Peyer's patch (tissue), 4 donors: ENCODE measurements around the gene ASPDH. TPM values are rescaled to one million over a fixed set of nuclear protein-coding genes. Genes with fewer than 3 reads are reported as not detected.
A peak's percentile ranks its signal among the peaks of the same experiment; 100 is the strongest.

Experiments used
- DNase-seq, 3 donors: peaks; one replicate each; pipeline ENCODE4 v3.0.0-alpha.2; 2017 to 2019
- H3K27ac ChIP-seq, 4 donors: fragments of 200-600 bp; sonication (generic); one replicate each; pipeline ENCODE4 v1.5.1; 2016 to 2019
- H3K27me3 ChIP-seq, 2 donors: fragments of 200-600 bp; sonication (generic); one replicate each; pipeline ENCODE4 v1.5.1; 2019
- H3K36me3 ChIP-seq, 3 donors: fragments of 200-600 bp; sonication (generic); one replicate each; pipeline ENCODE4 v1.5.1; 2016 to 2019
- H3K4me1 ChIP-seq, 4 donors: fragments of 200-600 bp; sonication (generic); one replicate each; pipeline ENCODE4 v1.5.1; 2016 to 2019
- H3K4me3 ChIP-seq, 4 donors: fragments of 200-600 bp; sonication (generic); 1 replicate in 3 of 4; 2 replicates in 1 of 4; pipeline ENCODE4 v1.5.1; 2016 to 2019; ENCODE audit warnings: mild to moderate bottlenecking in 1 of 4
- H3K9me3 ChIP-seq, 4 donors: fragments of 200-600 bp; sonication (generic); one replicate each; pipeline ENCODE4 v1.5.1; 2016 to 2019; ENCODE audit warnings: mild to moderate bottlenecking in 1 of 4
- CTCF ChIP-seq, 6 experiments: fragments of 450-650 bp in 4 of 6; fragments of 200-600 bp in 2 of 6; sonication (generic) in 1 of 6; IDR thresholded peaks; one replicate each; pipeline ENCODE4 v1.5.1; 2017 to 2019; ENCODE audit warnings: antibody characterized with exemption in 6 of 6, mild to moderate bottlenecking in 3 of 6, moderate library complexity in 1 of 6
- POLR2A ChIP-seq, 2 donors: fragments of 450-650 bp; IDR thresholded peaks; one replicate each; pipeline ENCODE4 v1.5.1; 2017; ENCODE audit warnings: antibody characterized with exemption in 2 of 2, mild to moderate bottlenecking in 2 of 2, moderate library complexity in 2 of 2
- total RNA-seq, 4 donors: library from RNA; depleted of rRNA; stranded (reverse); fragments of >200 nt; gene quantifications; one replicate each; pipeline ENCODE4 v1.1.0, GENCODE V29; 2016

The ASPDH gene
- total RNA-seq, 4 donors from 2014 or later = 1.6 to 31.9 (median 4.5) TPM; not detected in 1

GRCh38 chr19:50500060-50500752 is 13.5 kb downstream of the ASPDH start:
- DNase-seq = peak in 1 of 3 donors; percentile 42
- Histone ChIP-seq H3K4me1 (no peaks in the 10 kb centered on the region), H3K27me3 (no peaks in the 10 kb centered on the region), H3K4me3 (no peak overlapping the region), H3K36me3 (no peaks in the 10 kb centered on the region), H3K9me3 (no peaks in the 10 kb centered on the region), H3K27ac (no peak overlapping the region)
- no peak for TF ChIP-seq POLR2A (IDR thresholded peaks at IDR 0.05)
- peak in 1 of 6 experiments; percentile 11 for TF ChIP-seq CTCF (IDR thresholded peaks at IDR 0.05)

DNA sequence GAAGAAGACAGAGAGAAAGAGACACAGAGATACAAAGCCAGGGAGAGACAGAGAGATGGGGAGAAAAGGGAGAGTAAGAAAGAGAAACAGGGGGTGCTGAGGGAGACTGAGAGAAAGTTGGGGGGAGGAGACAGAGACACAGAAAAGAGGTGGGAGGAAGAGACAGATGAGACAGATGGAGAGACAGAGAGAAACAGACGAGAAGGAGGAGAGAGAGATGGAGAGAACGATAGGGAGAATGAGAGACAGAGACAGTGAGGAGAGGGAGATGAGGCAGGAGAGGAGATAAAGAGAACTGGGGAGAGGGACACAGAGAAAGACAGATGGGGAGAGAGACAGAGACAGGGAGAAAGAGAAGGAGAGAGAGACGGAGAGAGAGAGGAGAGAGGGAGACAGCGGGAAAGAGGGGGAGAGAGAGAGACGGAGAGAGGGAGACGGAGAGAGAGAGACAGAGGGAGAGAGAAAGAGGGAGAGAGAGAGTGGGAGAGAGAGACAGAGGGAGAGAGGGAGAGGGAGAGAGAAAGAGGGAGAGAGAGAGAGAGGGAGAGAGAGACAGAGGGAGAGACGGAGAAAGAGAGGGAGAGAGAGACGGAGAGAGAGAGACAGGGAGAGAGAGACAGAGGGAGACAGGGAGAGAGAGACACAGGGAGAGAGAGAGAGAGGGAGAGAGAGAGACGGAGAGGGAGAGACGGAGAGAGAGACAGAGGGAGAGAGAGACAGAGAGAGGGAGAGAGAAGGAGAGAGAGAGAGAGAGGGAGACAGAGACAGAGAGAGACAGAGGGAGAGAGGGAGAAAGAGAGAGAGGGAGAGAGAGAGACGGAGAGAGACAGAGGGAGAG is 15.3 kb downstream of the ASPDH start:
- DNase-seq = no peak
- Histone ChIP-seq H3K27ac (no peak overlapping the region), H3K36me3 (no peaks in the 10 kb centered on the region), H3K4me1 (no peaks in the 10 kb centered on the region), H3K4me3 (no peak overlapping the region), H3K9me3 (no peaks in the 10 kb centered on the region), H3K27me3 (no peaks in the 10 kb centered on the region)
- TF ChIP-seq CTCF (IDR thresholded peaks at IDR 0.05) (no peak), POLR2A (IDR thresholded peaks at IDR 0.05) (no peak)

GRCh38 chr19:50497022-50497405 is 16.7 kb downstream of the ASPDH start:
- TF ChIP-seq POLR2A (IDR thresholded peaks at IDR 0.05) = no peak
- TF ChIP-seq CTCF (IDR thresholded peaks at IDR 0.05) = no peak
- Histone ChIP-seq H3K4me3 (no peak overlapping the region), H3K9me3 (no peaks in the 10 kb centered on the region), H3K27me3 (no peaks in the 10 kb centered on the region), H3K4me1 (no peaks in the 10 kb centered on the region), H3K27ac (no peak overlapping the region), H3K36me3 (no peaks in the 10 kb centered on the region)
- DNase-seq = peak in 1 of 3 donors; percentile 25

DNA sequence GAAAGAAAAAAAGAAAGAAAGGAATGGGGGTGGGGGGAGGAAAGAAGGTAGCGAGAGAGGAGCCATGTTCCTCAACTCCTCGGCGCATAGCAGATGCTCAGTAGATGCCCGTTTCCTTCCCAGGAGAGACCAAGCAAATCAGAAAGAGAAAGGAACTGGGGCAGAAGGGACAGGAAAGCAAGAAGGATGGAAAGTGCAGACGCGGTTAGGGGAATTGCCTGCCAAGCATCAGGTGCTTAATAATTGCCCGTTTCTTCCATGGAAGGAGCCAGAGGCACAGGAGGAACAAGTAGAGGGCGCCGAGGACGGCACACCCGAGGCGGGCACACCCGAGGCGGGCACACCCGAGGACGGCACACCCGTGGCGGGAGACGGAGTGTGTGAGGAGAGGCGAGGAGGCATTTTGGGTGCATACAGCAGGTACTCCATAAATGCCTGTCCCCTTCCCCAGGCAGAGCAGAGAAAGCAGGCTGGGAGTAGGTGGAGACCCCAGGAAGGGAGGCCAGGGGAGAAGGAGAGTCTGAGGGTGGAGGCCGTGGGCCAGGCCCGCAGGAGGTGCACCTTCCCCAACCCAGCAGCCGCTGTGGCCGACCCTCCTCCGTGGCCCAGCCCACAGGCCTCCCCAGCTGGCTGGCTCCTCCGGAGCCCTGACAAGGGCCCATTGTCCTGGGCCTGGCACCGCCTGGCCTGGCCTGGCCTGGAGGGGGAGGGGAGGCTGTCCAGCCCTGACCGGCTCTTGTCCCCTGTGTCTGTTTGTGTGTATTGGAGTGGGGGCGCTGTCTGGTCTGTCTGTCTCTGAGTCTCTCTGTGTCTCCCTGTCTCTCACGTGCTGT is 17.3 kb downstream of the ASPDH start:
- TF ChIP-seq CTCF (IDR thresholded peaks at IDR 0.05) = no peak
- no peak for TF ChIP-seq POLR2A (IDR thresholded peaks at IDR 0.05)
- H3K9me3 ChIP-seq = no peaks in the 10 kb centered on the region
- peak in 1 of 3 donors; percentile 37 for DNase-seq
- no peaks in the 10 kb centered on the region for H3K4me1 ChIP-seq
- no peaks in the 10 kb centered on the region for H3K36me3 ChIP-seq
- no peak overlapping the region for H3K27ac ChIP-seq
- H3K27me3 ChIP-seq = no peaks in the 10 kb centered on the region
- H3K4me3 ChIP-seq = no peak overlapping the region

- Histone ChIP-seq H3K9me3 (no peaks in the 10 kb centered on the region), H3K27me3 (no peaks in the 10 kb centered on the region), H3K36me3 (no peaks in the 10 kb centered on the region), H3K27ac (no peak overlapping the region), H3K4me3 (no peak overlapping the region), H3K4me1 (no peaks in the 10 kb centered on the region)
- no peak for DNase-seq
- TF ChIP-seq POLR2A (IDR thresholded peaks at IDR 0.05) (no peak), CTCF (IDR thresholded peaks at IDR 0.05) (no peak)
Observed at GRCh38 chr19:50495020-50495531, 18.6 kb downstream of the ASPDH start.
